ENCODE data around the gene RAP1GDS1.

GRCh38 chr4:98343626-98344025 is 82.4 kb downstream of the RAP1GDS1 start:
- TF ChIP-seq CTCF (IDR thresholded peaks at IDR 0.05; ENCODE audit: low read depth, low read length) (no peak), POLR2A (IDR thresholded peaks at IDR 0.05; ENCODE audit: extremely low read depth, insufficient read length) (no peak), MAX (IDR thresholded peaks at IDR 0.05; ENCODE audit: low read depth, low read length) (no peak), MYC (IDR thresholded peaks at IDR 0.05; ENCODE audit: low read depth, low read length) (no peak)

Measured in NB4 (cell line).